Endothelial cell of umbilical vein (primary cell): Measurements from ENCODE around the gene PRKG1.

Source experiments
- CTCF ChIP-seq, 2 donors: IDR thresholded peaks; 1 replicate in 1 of 2; 2 replicates in 1 of 2; pipeline ENCODE4 v1.5.1; 2011; ENCODE audit warnings: low read length in 2 of 2, mild to moderate bottlenecking in 2 of 2, moderate library complexity in 2 of 2, control low read depth in 1 of 2, inconsistent platforms in 1 of 2, low read depth in 1 of 2; ENCODE audit not compliant: insufficient read depth in 1 of 2; ENCODE audit errors: extremely low read depth in 1 of 2
- EZH2 ChIP-seq: IDR thresholded peaks from 2 replicates; pipeline ENCODE4 v1.6.1; 2012; ENCODE audit warnings: borderline replicate concordance, low read depth, mild to moderate bottlenecking, moderate library complexity, low read length, inconsistent platforms; ENCODE audit not compliant: severe bottlenecking
- FOS ChIP-seq: IDR thresholded peaks from 2 replicates; pipeline ENCODE4 v1.6.1; 2011; ENCODE audit warnings: mild to moderate bottlenecking, low read length, moderate library complexity, borderline replicate concordance; ENCODE audit not compliant: insufficient read depth
- MAX ChIP-seq: IDR thresholded peaks from 2 replicates; pipeline ENCODE4 v1.6.1; 2011; ENCODE audit not compliant: insufficient read depth, insufficient read length
- POLR2A ChIP-seq: IDR thresholded peaks from 2 replicates; pipeline ENCODE4 v1.6.1; 2012; ENCODE audit warnings: low read depth, mild to moderate bottlenecking, control low read depth, low read length
- POLR2AphosphoS5 ChIP-seq: IDR thresholded peaks from 2 replicates; pipeline ENCODE4 v1.6.1; 2012; ENCODE audit warnings: low read depth, mild to moderate bottlenecking, control low read depth, low read length, moderate library complexity; ENCODE audit not compliant: insufficient read depth

GRCh38 chr10:51952056-51952455 lies 877.8 kb downstream of the PRKG1 start:
- TF ChIP-seq CTCF (IDR thresholded peaks at IDR 0.05; ENCODE audit: extremely low read depth in 1 of 2, insufficient read depth in 1 of 2, low read depth in 1 of 2, low read length in 2 of 2) = no peak
- TF ChIP-seq POLR2A = no peak
- TF ChIP-seq EZH2 = no peak
- TF ChIP-seq FOS = no peak
- no peak for TF ChIP-seq POLR2AphosphoS5
- TF ChIP-seq MAX = no peak
